Measurements from ENCODE around the gene RBM43. TPM values are rescaled to one million over a fixed set of nuclear protein-coding genes. Genes with fewer than 3 reads are reported as not detected.

Gene RBM43
- total RNA-seq, 2 donors from 2014 or later, result 1.1 to 2.4 TPM

- Mint-ChIP-seq H3K4me1 (peaks cover 5% of the 10 kb centered on the region), H3K4me3 (no peak overlapping the region), H3K27ac (no peak overlapping the region), H3K9me3 (peaks cover 10% of the 10 kb centered on the region), H3K36me3 (ENCODE audit: low read depth) (no peaks in the 10 kb centered on the region), H3K27me3 (ENCODE audit: insufficient read depth) (peaks cover 6% of the 10 kb centered on the region)
- no peak overlapping the region for H3K27ac ChIP-seq (ENCODE audit: low read depth, low read length)
- no peak for DNase-seq
- TF ChIP-seq CTCF (conservative IDR thresholded peaks at IDR 0.05), result no peak
- no peaks in the 10 kb centered on the region for H3K4me1 ChIP-seq (ENCODE audit: control insufficient read depth, insufficient read depth, low read length)
- no peaks in the 10 kb centered on the region for H3K9me3 ChIP-seq (ENCODE audit: control insufficient read depth, low read length)
- 82 to 93% methylated on average over 2 of the region's 2 CpGs for WGBS, 2 experiments (ENCODE audit: insufficient coverage in 1 of 2, insufficient read length in 1 of 2)
- H3K27me3 ChIP-seq (ENCODE audit: control insufficient read depth, insufficient read depth, low read length, poor library complexity, severe bottlenecking), result peaks cover 6% of the 10 kb centered on the region
- no peak overlapping the region for H3K4me3 ChIP-seq (ENCODE audit: low read length)
- no peaks in the 10 kb centered on the region for H3K36me3 ChIP-seq (ENCODE audit: control insufficient read depth, insufficient read depth, low read length)
- no peak overlapping the region for H3K9ac ChIP-seq (ENCODE audit: extremely low read depth, low read length, poor library complexity, severe bottlenecking)
Measured at GRCh38 chr2:151292141-151292540, 30.5 kb upstream of the RBM43 start.

- H3K36me3 Mint-ChIP-seq (ENCODE audit: low read depth), result no peaks in the 10 kb centered on the region
- no peak for TF ChIP-seq CTCF (conservative IDR thresholded peaks at IDR 0.05)
- no peaks in the 10 kb centered on the region for H3K36me3 ChIP-seq (ENCODE audit: control insufficient read depth, insufficient read depth, low read length)
- H3K4me1 Mint-ChIP-seq, result peaks cover 5% of the 10 kb centered on the region
- H3K27me3 Mint-ChIP-seq (ENCODE audit: insufficient read depth), result peaks cover 6% of the 10 kb centered on the region
- DNase-seq, result no peak
- H3K9me3 Mint-ChIP-seq, result peaks cover 2% of the 10 kb centered on the region
- H3K27me3 ChIP-seq (ENCODE audit: control insufficient read depth, insufficient read depth, low read length, poor library complexity, severe bottlenecking), result peaks cover 6% of the 10 kb centered on the region
- H3K4me1 ChIP-seq (ENCODE audit: control insufficient read depth, insufficient read depth, low read length), result no peaks in the 10 kb centered on the region
- H3K9me3 ChIP-seq (ENCODE audit: control insufficient read depth, low read length), result no peaks in the 10 kb centered on the region
- H3K4me3 ChIP-seq (ENCODE audit: low read length), result no peak overlapping the region
- H3K9ac ChIP-seq (ENCODE audit: extremely low read depth, low read length, poor library complexity, severe bottlenecking), result no peak overlapping the region
- no peak overlapping the region for H3K27ac Mint-ChIP-seq
- no peak overlapping the region for H3K4me3 Mint-ChIP-seq
- no peak overlapping the region for H3K27ac ChIP-seq (ENCODE audit: low read depth, low read length)
Measured at GRCh38 chr2:151291224-151291623, 29.6 kb upstream of the RBM43 start.

DNA sequence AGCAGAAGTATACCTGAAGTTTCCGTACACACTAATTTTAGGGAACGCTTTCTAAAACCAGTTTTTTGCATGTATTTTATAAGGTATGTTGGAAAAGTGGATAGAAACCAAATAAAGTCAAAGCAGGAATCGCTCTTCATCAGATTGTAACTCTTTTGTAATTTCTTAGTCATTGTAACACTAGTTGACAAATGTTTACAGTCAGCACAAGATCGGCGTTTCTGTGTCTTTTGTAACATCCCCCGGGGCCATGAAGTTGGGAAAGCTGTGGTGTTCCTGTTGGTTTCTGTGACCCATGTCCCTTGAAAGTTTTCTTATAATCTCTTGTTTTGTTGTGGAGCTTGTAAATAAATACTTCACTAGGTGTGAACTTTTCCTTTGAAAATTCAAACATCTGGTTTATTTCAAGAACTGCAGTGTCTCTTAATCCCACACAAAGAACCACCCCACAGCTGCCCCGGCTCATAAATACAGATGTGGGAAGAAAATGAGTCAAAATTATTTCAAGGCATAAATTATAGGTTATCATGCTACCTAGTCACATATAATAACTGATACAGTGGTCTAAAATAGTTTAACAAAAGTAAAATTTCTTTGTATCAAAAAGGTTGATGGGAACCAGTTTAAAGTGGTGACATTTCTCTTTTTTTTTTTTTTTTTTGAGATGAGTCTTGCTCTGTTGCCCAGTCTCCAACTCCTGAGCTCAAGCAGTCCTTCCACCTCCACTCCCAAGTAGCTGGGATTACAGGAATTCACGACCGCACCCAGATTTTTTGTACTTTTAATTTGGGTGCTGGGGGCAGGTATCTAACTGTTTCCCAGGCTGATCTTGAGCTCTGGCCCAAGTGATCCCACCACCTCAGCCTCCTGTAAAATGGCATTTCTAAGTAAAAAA, 28.6 kb upstream of the RBM43 start:
- no peaks in the 10 kb centered on the region for H3K9me3 Mint-ChIP-seq
- H3K4me1 Mint-ChIP-seq, result peaks cover 5% of the 10 kb centered on the region
- Histone ChIP-seq H3K36me3 (ENCODE audit: control insufficient read depth, insufficient read depth, low read length) (no peaks in the 10 kb centered on the region), H3K27ac (ENCODE audit: low read depth, low read length) (no peak overlapping the region), H3K27me3 (ENCODE audit: control insufficient read depth, insufficient read depth, low read length, poor library complexity, severe bottlenecking) (peaks cover 6% of the 10 kb centered on the region), H3K4me3 (ENCODE audit: low read length) (peak overlapping the region; percentile 71), H3K9me3 (ENCODE audit: control insufficient read depth, low read length) (no peaks in the 10 kb centered on the region), H3K4me1 (ENCODE audit: control insufficient read depth, insufficient read depth, low read length) (no peaks in the 10 kb centered on the region), H3K9ac (ENCODE audit: extremely low read depth, low read length, poor library complexity, severe bottlenecking) (no peak overlapping the region)
- no peak for DNase-seq
- 64 to 66% methylated on average over 6 to 9 of the region's 9 CpGs for WGBS, 2 experiments (ENCODE audit: insufficient coverage in 1 of 2, insufficient read length in 1 of 2)
- H3K27ac Mint-ChIP-seq, result peak overlapping the region; percentile 31
- peaks cover 6% of the 10 kb centered on the region for H3K27me3 Mint-ChIP-seq (ENCODE audit: insufficient read depth)
- TF ChIP-seq CTCF (conservative IDR thresholded peaks at IDR 0.05), result no peak
- peak overlapping the region; percentile 60 for H3K4me3 Mint-ChIP-seq
- H3K36me3 Mint-ChIP-seq (ENCODE audit: low read depth), result no peaks in the 10 kb centered on the region

All from endodermal cell (in vitro differentiated cells).